ENCODE data around the gene CHAT.

DNA sequence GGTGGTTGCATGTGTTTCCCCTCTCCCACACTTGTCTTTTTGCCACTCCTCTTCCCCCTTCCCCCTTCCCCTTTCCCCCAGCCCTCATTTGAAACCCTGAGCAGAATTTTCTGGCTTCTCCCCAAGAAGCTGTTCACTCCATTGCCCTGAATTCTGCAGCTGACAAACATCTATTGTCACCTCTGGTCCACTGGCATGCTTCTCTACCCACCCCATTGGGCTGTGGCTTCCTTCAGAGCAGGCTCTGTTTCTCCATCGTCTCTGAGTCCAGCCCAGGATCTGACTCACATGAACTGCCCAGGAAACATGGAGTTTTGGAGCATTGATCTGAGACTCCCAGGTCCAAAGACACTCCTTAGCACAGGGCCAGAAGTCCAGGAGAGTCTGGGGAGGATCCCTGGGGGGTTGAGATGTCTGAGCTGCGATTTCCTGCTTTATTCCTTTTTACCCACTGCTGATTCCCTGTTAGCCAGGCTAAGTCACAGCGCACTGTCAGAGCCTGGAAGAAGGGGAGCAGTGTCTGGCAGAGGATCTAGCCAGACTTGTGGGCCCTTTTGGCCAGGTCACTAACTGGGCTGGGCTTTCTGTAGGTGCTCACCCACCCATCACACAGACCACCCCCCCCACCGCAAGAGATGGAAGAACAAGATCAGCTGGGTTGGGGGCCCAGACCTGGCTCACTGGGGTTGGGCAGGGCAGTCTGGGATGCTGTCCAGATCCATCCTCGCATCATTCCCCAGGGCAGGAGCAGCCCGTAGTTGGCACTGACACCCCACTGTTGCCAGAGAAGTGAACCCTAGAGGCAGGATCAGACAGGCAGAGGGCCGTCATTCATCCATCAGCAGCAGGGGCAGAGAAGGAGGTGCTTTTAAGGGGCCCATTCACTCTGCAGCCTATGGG is 3.5 kb downstream of the CHAT start:
- TF ChIP-seq, protein P1, sequence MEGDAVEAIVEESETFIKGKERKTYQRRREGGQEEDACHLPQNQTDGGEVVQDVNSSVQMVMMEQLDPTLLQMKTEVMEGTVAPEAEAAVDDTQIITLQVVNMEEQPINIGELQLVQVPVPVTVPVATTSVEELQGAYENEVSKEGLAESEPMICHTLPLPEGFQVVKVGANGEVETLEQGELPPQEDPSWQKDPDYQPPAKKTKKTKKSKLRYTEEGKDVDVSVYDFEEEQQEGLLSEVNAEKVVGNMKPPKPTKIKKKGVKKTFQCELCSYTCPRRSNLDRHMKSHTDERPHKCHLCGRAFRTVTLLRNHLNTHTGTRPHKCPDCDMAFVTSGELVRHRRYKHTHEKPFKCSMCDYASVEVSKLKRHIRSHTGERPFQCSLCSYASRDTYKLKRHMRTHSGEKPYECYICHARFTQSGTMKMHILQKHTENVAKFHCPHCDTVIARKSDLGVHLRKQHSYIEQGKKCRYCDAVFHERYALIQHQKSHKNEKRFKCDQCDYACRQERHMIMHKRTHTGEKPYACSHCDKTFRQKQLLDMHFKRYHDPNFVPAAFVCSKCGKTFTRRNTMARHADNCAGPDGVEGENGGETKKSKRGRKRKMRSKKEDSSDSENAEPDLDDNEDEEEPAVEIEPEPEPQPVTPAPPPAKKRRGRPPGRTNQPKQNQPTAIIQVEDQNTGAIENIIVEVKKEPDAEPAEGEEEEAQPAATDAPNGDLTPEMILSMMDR (conservative IDR thresholded peaks at IDR 0.05; ENCODE audit: low read length): no peak
- TF ChIP-seq EZH2phosphoT487 (IDR thresholded peaks at IDR 0.05; ENCODE audit: borderline replicate concordance, low read depth, low read length): no peak

Data from OCI-LY7 (cell line).